OCI-LY1 (cell line): ENCODE measurements around the gene GNAI1.

Source experiments
- CTCF ChIP-seq: fragments of 200-600 bp; sonication (generic), shearing (Covaris generic); IDR thresholded peaks from 2 replicates; pipeline ENCODE4 v1.5.1; 2017; ENCODE audit warnings: mild to moderate bottlenecking, antibody characterized with exemption, low read length, moderate library complexity, mixed read lengths
- EZH2 ChIP-seq: fragments of 200-600 bp; sonication (generic), shearing (Covaris generic); IDR thresholded peaks from 2 replicates; pipeline ENCODE4 v1.8.0; 2017; ENCODE audit warnings: borderline replicate concordance, mixed run types, mild to moderate bottlenecking, antibody characterized with exemption, low read length, moderate library complexity, mixed read lengths

GRCh38 chr7:80098795-80099194 is 35.8 kb upstream of the GNAI1 start:
- no peak for TF ChIP-seq EZH2
- peak; percentile 27 for TF ChIP-seq CTCF
